Uterus (tissue), 4 donors: Measurements from ENCODE around the gene CACHD1. TPM values are rescaled to one million over a fixed set of nuclear protein-coding genes. Genes with fewer than 3 reads are reported as not detected.

Source experiments
- DNase-seq, 2 donors: peaks; one replicate each; pipeline ENCODE4 v3.0.0-alpha.2; 2019 to 2020
- H3K27ac ChIP-seq, 2 donors: fragments of 200-600 bp; sonication (generic); 1 replicate in 1 of 2; 2 replicates in 1 of 2; pipeline ENCODE4 v1.5.1; 2016 to 2018
- H3K27me3 ChIP-seq, 2 donors: fragments of 200-600 bp; sonication (generic); one replicate each; pipeline ENCODE4 v1.5.1; 2018 to 2019; ENCODE audit warnings: control low read depth in 1 of 2
- H3K36me3 ChIP-seq, 2 donors: fragments of 200-600 bp; sonication (generic); one replicate each; pipeline ENCODE4 v1.5.1; 2019; ENCODE audit warnings: control low read depth in 1 of 2
- H3K4me1 ChIP-seq, 2 donors: fragments of 200-600 bp; sonication (generic); one replicate each; pipeline ENCODE4 v1.5.1; 2018 to 2019; ENCODE audit warnings: control low read depth in 1 of 2
- H3K4me3 ChIP-seq, 2 donors: fragments of 200-600 bp; sonication (generic); 1 replicate in 1 of 2; 2 replicates in 1 of 2; pipeline ENCODE4 v1.5.1; 2018 to 2019; ENCODE audit warnings: mild to moderate bottlenecking in 1 of 2
- H3K9me3 ChIP-seq, 2 donors: fragments of 200-600 bp; sonication (generic); one replicate each; pipeline ENCODE4 v1.5.1; 2019; ENCODE audit warnings: control low read depth in 1 of 2
- CTCF ChIP-seq, 4 experiments: fragments of 200-600 bp in 2 of 4; fragments of 450-650 bp in 2 of 4; sonication (generic) in 2 of 4; IDR thresholded peaks; one replicate each; pipeline ENCODE4 v1.5.1; 2016 to 2019; ENCODE audit warnings: antibody characterized with exemption in 4 of 4, mild to moderate bottlenecking in 2 of 4, moderate library complexity in 1 of 4
- POLR2A ChIP-seq, 2 donors: fragments of 450-650 bp; IDR thresholded peaks; one replicate each; pipeline ENCODE4 v1.6.1; 2016; ENCODE audit warnings: antibody characterized with exemption in 2 of 2, mild to moderate bottlenecking in 1 of 2, moderate library complexity in 1 of 2
- intact Hi-C: fragments of 100-400 bp; cut with DNase I; formaldehyde crosslinking; loops from one replicate; pipeline ENCODE4 v1.15.1; 2023; ENCODE audit warnings: low total_unique reads
- total RNA-seq, 4 donors: library from RNA; depleted of rRNA in 3 of 4; stranded (reverse); fragments of >200 nt in 3 of 4; gene quantifications; one replicate each; pipeline versions ENCODE4 v1.1.0 to v1.2.4, GENCODE V29; 2014 to 2023
- donor health status: DM: yes; HTN: yes; CAD: no.

The CACHD1 gene
- total RNA-seq, 4 donors from 2014 or later, result 19.2 to 39.9 (median 28.8) TPM

GRCh38 chr1:64527786-64528185 is 57.9 kb downstream of the CACHD1 start:
- DNase-seq, result no peak
- H3K4me1 ChIP-seq, result peaks cover 0 to 2% of the 10 kb centered on the region in 2 donors
- no peaks in the 10 kb centered on the region for H3K36me3 ChIP-seq
- intact Hi-C loops, result no loop called here
- no peak overlapping the region for H3K4me3 ChIP-seq
- no peak overlapping the region for H3K27ac ChIP-seq
- H3K27me3 ChIP-seq, result no peaks in the 10 kb centered on the region
- H3K9me3 ChIP-seq, result no peaks in the 10 kb centered on the region
- TF ChIP-seq CTCF (IDR thresholded peaks at IDR 0.05) (no peak), POLR2A (IDR thresholded peaks at IDR 0.05) (no peak)

- no peak for DNase-seq
- intact Hi-C loops, result no loop called here
- no peaks in the 10 kb centered on the region for H3K27me3 ChIP-seq
- no peak overlapping the region for H3K27ac ChIP-seq
- H3K4me3 ChIP-seq, result no peak overlapping the region
- TF ChIP-seq CTCF (IDR thresholded peaks at IDR 0.05), result no peak
- TF ChIP-seq POLR2A (IDR thresholded peaks at IDR 0.05), result no peak
- no peaks in the 10 kb centered on the region for H3K9me3 ChIP-seq
- no peaks in the 10 kb centered on the region for H3K4me1 ChIP-seq
- H3K36me3 ChIP-seq, result no peaks in the 10 kb centered on the region
These were observed 61.2 kb downstream of the CACHD1 start for GRCh38 chr1:64530969-64531692.

GRCh38 chr1:64532646-64533045 is 62.7 kb downstream of the CACHD1 start:
- H3K27ac ChIP-seq, result no peak overlapping the region
- no peak for TF ChIP-seq POLR2A (IDR thresholded peaks at IDR 0.05)
- no peak for TF ChIP-seq CTCF (IDR thresholded peaks at IDR 0.05)
- no peaks in the 10 kb centered on the region for H3K36me3 ChIP-seq
- no peak for DNase-seq
- intact Hi-C loops, result no loop called here
- no peak overlapping the region for H3K4me3 ChIP-seq
- H3K4me1 ChIP-seq, result no peaks in the 10 kb centered on the region
- no peaks in the 10 kb centered on the region for H3K27me3 ChIP-seq
- H3K9me3 ChIP-seq, result no peaks in the 10 kb centered on the region

- TF ChIP-seq POLR2A (IDR thresholded peaks at IDR 0.05), result no peak
- no peak for TF ChIP-seq CTCF (IDR thresholded peaks at IDR 0.05)
- Histone ChIP-seq H3K9me3 (no peaks in the 10 kb centered on the region), H3K4me3 (no peak overlapping the region), H3K27ac (peak overlapping the region; percentile 37 to 48), H3K4me1 (peaks cover 0 to 7% of the 10 kb centered on the region in 2 donors), H3K36me3 (no peaks in the 10 kb centered on the region), H3K27me3 (no peaks in the 10 kb centered on the region)
- DNase-seq, result no peak
- intact Hi-C loops, result no loop called here
These were observed 66.3 kb downstream of the CACHD1 start for GRCh38 chr1:64535938-64536835.
